Fibroblast of upper back skin (primary cell): ENCODE results near the gene KLHDC7B.

Source experiments
- DNase-seq: peaks from one replicate; pipeline ENCODE4 v3.0.0-alpha.2; 2013

Gene KLHDC7B

GRCh38 chr22:50599816-50600455, 54.2 kb downstream of the KLHDC7B start:
- DNase-seq: peak; percentile 18

GRCh38 chr22:50600538-50600937, 54.8 kb downstream of the KLHDC7B start, which contains the start of gene MAPK8IP2:
Gene MAPK8IP2, plus strand, starts transcription at chr22:50600793. Its CDS starts 26 bp downstream, at chr22:50600819.
- DNase-seq: no peak
